MM.1S (cell line): ENCODE measurements around the gene HYAL3.
"Not testable (repeated sequence)": the region's sequence is repeated elsewhere in the genome, so short reads cannot be mapped to it uniquely, and the experiment has no call there.

Source experiments
- DNase-seq: peaks from one replicate; pipeline ENCODE4 v3.0.0-alpha.2; 2015
- H2AFZ ChIP-seq: fragments of 300-600 bp; sonication (generic); 2 replicates; pipeline ENCODE4 v1.6.0; 2016; ENCODE audit warnings: antibody characterized with exemption, low read length
- H3F3A ChIP-seq: fragments of 300-600 bp; sonication (generic); 2 replicates; pipeline ENCODE4 v1.6.1; 2016; ENCODE audit warnings: mild to moderate bottlenecking, antibody characterized with exemption, low read length, moderate library complexity, mixed read lengths; ENCODE audit not compliant: insufficient read depth
- H3K27ac ChIP-seq: fragments of 300-600 bp; sonication (generic); 2 replicates; pipeline ENCODE4 v1.5.1; 2016; ENCODE audit warnings: mild to moderate bottlenecking, low read length
- H3K27me3 ChIP-seq: fragments of 300-600 bp; sonication (generic); replicated peaks from 2 replicates; pipeline ENCODE4 v1.6.0; 2016; ENCODE audit warnings: low read length; ENCODE audit not compliant: insufficient read depth
- H3K36me3 ChIP-seq: fragments of 300-600 bp; sonication (generic); replicated peaks from 2 replicates; pipeline ENCODE4 v1.6.1; 2016; ENCODE audit warnings: mild to moderate bottlenecking, low read length, mixed read lengths; ENCODE audit not compliant: insufficient read depth
- H3K4me1 ChIP-seq: fragments of 300-600 bp; sonication (generic); 2 replicates; pipeline ENCODE4 v1.6.1; 2016; ENCODE audit warnings: low read length, mixed read lengths
- H3K4me2 ChIP-seq: fragments of 300-600 bp; sonication (generic); 2 replicates; pipeline ENCODE4 v1.6.0; 2016; ENCODE audit warnings: low read depth, low read length
- H3K4me3 ChIP-seq: fragments of 300-600 bp; sonication (generic); 2 replicates; pipeline ENCODE4 v1.5.1; 2016; ENCODE audit warnings: low read length, mixed read lengths
- H3K79me2 ChIP-seq: fragments of 300-600 bp; sonication (generic); 2 replicates; pipeline ENCODE4 v1.6.1; 2016; ENCODE audit warnings: mixed run types, low read length, mixed read lengths
- H3K9ac ChIP-seq: fragments of 300-600 bp; sonication (generic); 2 replicates; pipeline ENCODE4 v1.6.1; 2016; ENCODE audit warnings: low read length, mixed read lengths
- H3K9me2 ChIP-seq: fragments of 300-600 bp; sonication (generic); replicated peaks from 2 replicates; pipeline ENCODE4 v1.6.1; 2016; ENCODE audit warnings: mild to moderate bottlenecking, low read length, mixed read lengths; ENCODE audit not compliant: insufficient read depth
- H3K9me3 ChIP-seq: fragments of 300-600 bp; sonication (generic); replicated peaks from 2 replicates; pipeline ENCODE4 v1.6.1; 2016; ENCODE audit warnings: mild to moderate bottlenecking, low read length, mixed read lengths; ENCODE audit not compliant: insufficient read depth
- H4K20me1 ChIP-seq: fragments of 300-600 bp; sonication (generic); 2 replicates; pipeline ENCODE4 v1.6.1; 2016; ENCODE audit warnings: mild to moderate bottlenecking, low read length, moderate library complexity, mixed read lengths; ENCODE audit not compliant: insufficient read depth
- CTCF ChIP-seq: fragments of 300-600 bp; sonication (generic); IDR thresholded peaks from 2 replicates; pipeline ENCODE4 v1.5.1; 2016; ENCODE audit warnings: antibody characterized with exemption, low read length, mixed read lengths
- EZH2 ChIP-seq: fragments of 300-600 bp; sonication (generic); optimal IDR thresholded peaks from 2 replicates; pipeline ENCODE3; 2017; ENCODE audit warnings: low read depth, mild to moderate bottlenecking, antibody characterized with exemption, low read length, mixed read lengths
- EZH2phosphoT487 ChIP-seq: fragments of 300-600 bp; sonication (generic); IDR thresholded peaks from 2 replicates; pipeline ENCODE4 v1.6.1; 2018; ENCODE audit warnings: antibody characterized with exemption, low read length

HYAL3 gene

DNA sequence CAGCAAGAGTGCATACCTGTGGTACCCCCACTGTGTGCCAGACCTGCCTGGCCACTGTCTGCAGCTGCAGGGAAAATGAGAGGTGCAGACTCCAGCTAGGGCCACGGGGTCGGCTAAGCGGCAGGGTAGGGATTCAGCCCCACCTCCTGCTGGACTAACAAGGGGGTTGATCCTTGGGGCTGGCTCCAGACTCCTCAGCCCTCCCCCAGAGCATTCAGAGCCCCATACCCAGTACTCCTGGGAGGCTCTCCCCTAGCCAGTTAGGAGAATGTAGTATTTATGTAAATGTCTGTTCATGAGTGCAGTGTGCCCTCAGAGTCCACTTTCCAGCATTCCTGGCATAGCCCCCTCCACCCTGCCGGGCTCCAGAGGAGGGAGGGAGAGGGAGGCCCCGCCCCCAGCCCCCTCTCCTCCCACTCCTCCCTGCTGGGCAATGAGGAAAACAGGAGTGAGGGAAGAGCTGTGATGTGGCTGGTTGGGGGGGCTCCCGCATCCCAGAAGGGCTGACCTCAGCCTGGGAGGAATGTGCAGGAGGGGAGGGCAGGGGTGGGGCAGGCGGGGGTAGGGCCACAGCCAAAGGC lies 34.7 kb downstream of the HYAL3 start:
- Histone ChIP-seq H3F3A (0 out of 2 replicates have a peak, but pooled peaks cover 2% of the 10 kb centered on the region), H2AFZ (no peak overlapping the region), H3K4me3 (no peak overlapping the region), H3K9me2 (no peaks in the 10 kb centered on the region), H3K27ac (no peak overlapping the region), H4K20me1 (no peaks in the 10 kb centered on the region), H3K4me1 (peaks cover 6% of the 10 kb centered on the region; the same call in 1 of the 2 replicates), H3K4me2 (no peak overlapping the region), H3K9ac (no peak overlapping the region), H3K36me3 (no peaks in the 10 kb centered on the region), H3K79me2 (no peaks in the 10 kb centered on the region), H3K9me3 (no peaks in the 10 kb centered on the region), H3K27me3 (peaks cover 44% of the 10 kb centered on the region)
- DNase-seq, result no peak
- TF ChIP-seq EZH2phosphoT487, result no peak
- no peak for TF ChIP-seq EZH2
- TF ChIP-seq CTCF, result no peak

- no peak for DNase-seq
- H4K20me1 ChIP-seq, result no peaks in the 10 kb centered on the region
- no peaks in the 10 kb centered on the region for H3K79me2 ChIP-seq
- H3K36me3 ChIP-seq, result no peaks in the 10 kb centered on the region
- no peak overlapping the region for H3K9ac ChIP-seq
- H3K27ac ChIP-seq, result no peak overlapping the region
- no peak overlapping the region for H3K4me2 ChIP-seq
- peaks cover 6% of the 10 kb centered on the region; the same call in 1 of the 2 replicates for H3K4me1 ChIP-seq
- no peak overlapping the region for H2AFZ ChIP-seq
- no peaks in the 10 kb centered on the region for H3K9me2 ChIP-seq
- no peak for TF ChIP-seq CTCF
- no peak for TF ChIP-seq EZH2phosphoT487
- no peak for TF ChIP-seq EZH2
- no peaks in the 10 kb centered on the region for H3K9me3 ChIP-seq
- 0 out of 2 replicates have a peak, but pooled peaks cover 6% of the 10 kb centered on the region for H3F3A ChIP-seq
- peaks cover 37% of the 10 kb centered on the region for H3K27me3 ChIP-seq
- H3K4me3 ChIP-seq, result no peak overlapping the region
Observed at GRCh38 chr3:50263478-50264382, 35.5 kb downstream of the HYAL3 start.

GRCh38 chr3:50262778-50263177 lies 36.4 kb downstream of the HYAL3 start:
- no peaks in the 10 kb centered on the region for H4K20me1 ChIP-seq
- no peak overlapping the region for H3K27ac ChIP-seq
- H3K4me3 ChIP-seq, result no peak overlapping the region
- H3F3A ChIP-seq, result 0 out of 2 replicates have a peak, but pooled peaks cover 6% of the 10 kb centered on the region
- no peaks in the 10 kb centered on the region for H3K36me3 ChIP-seq
- H3K4me2 ChIP-seq, result no peak overlapping the region
- DNase-seq, result no peak
- H3K27me3 ChIP-seq, result peaks cover 27% of the 10 kb centered on the region
- peaks cover 6% of the 10 kb centered on the region; the same call in 1 of the 2 replicates for H3K4me1 ChIP-seq
- TF ChIP-seq EZH2 (no peak), CTCF (no peak), EZH2phosphoT487 (no peak)
- no peak overlapping the region for H2AFZ ChIP-seq
- H3K9me3 ChIP-seq, result no peaks in the 10 kb centered on the region
- no peak overlapping the region for H3K9ac ChIP-seq
- no peaks in the 10 kb centered on the region for H3K79me2 ChIP-seq
- no peaks in the 10 kb centered on the region for H3K9me2 ChIP-seq

GRCh38 chr3:50262200-50262599 lies 37.0 kb downstream of the HYAL3 start:
- H3K4me3 ChIP-seq, H4K20me1 ChIP-seq, H3K79me2 ChIP-seq, DNase-seq, H2AFZ ChIP-seq, H3K27ac ChIP-seq, H3K4me1 ChIP-seq, H3K36me3 ChIP-seq, H3F3A ChIP-seq, H3K9me2 ChIP-seq, H3K9me3 ChIP-seq, H3K9ac ChIP-seq, H3K4me2 ChIP-seq: not testable (repeated sequence)
- H3K27me3 ChIP-seq, result peaks cover 21% of the 10 kb centered on the region
